Progenitor cell of endocrine pancreas (in vitro differentiated cells): ENCODE measurements around the gene FIBCD1. TPM values are rescaled to one million over a fixed set of nuclear protein-coding genes. Genes with fewer than 3 reads are reported as not detected.
A peak's percentile ranks its signal among the peaks of the same experiment; 100 is the strongest.

Source experiments
- DNase-seq: peaks from one replicate; pipeline ENCODE4 v3.0.0; 2021; ENCODE audit warnings: low spot score; ENCODE audit not compliant: unreplicated experiment
- H3K27ac Mint-ChIP-seq: 2 replicates; pipeline ENCODE4 v1.8.0; 2021; ENCODE audit warnings: mild to moderate bottlenecking, moderate library complexity, mixed read lengths
- H3K27me3 Mint-ChIP-seq: 2 replicates; pipeline ENCODE4 v1.8.0; 2021; ENCODE audit warnings: mixed read lengths
- H3K36me3 Mint-ChIP-seq: 2 replicates; pipeline ENCODE4 v1.8.0; 2022; ENCODE audit warnings: mixed read lengths; ENCODE audit not compliant: insufficient read depth
- H3K4me1 Mint-ChIP-seq: 2 replicates; pipeline ENCODE4 v1.8.0; 2021; ENCODE audit warnings: low read depth, mixed read lengths
- H3K4me3 Mint-ChIP-seq: 2 replicates; pipeline ENCODE4 v1.8.0; 2021; ENCODE audit warnings: low read depth, mild to moderate bottlenecking, moderate library complexity, mixed read lengths
- H3K9me3 Mint-ChIP-seq: 2 replicates; pipeline ENCODE4 v1.8.0; 2021; ENCODE audit warnings: low read depth, mixed read lengths
- CTCF ChIP-seq: fragments of 200-600 bp; sonication (generic); IDR thresholded peaks from one replicate; pipeline ENCODE4 v1.5.0; 2021; ENCODE audit warnings: antibody characterized with exemption, mild to moderate bottlenecking; ENCODE audit not compliant: unreplicated experiment
- total RNA-seq: library from RNA; stranded (reverse); gene quantifications from 2 replicates; pipeline ENCODE4 v1.2.1, GENCODE V29; 2021

FIBCD1 gene
- total RNA-seq, 1 donor from 2014 or later, result not detected

DNA sequence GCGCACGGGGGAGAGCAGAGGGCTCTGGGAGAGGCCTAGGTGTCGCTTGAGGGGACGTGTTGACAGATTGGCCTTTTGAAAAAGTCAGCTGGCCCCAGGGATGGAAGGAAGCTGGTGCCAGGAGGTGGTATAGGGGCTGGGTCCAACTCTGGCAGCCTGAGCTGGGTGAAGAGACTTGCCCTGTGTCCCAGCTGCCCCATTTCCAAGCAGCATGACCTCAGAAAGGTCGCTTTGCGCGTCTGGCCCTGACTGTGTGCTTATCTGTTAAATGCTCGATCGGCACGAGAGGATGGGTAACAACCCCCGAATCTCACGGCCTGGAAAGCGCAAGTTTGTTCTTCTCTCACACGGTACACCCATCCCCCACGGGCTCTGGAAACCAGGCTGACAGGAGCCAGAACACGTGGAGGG lies 38.8 kb upstream of the FIBCD1 start:
- H3K27me3 Mint-ChIP-seq, result peaks cover 23% of the 10 kb centered on the region
- no peak overlapping the region for H3K4me3 Mint-ChIP-seq
- no peak for DNase-seq
- TF ChIP-seq CTCF, result no peak
- no peaks in the 10 kb centered on the region for H3K9me3 Mint-ChIP-seq
- no peak overlapping the region for H3K27ac Mint-ChIP-seq
- no peaks in the 10 kb centered on the region for H3K36me3 Mint-ChIP-seq
- peaks cover 4% of the 10 kb centered on the region for H3K4me1 Mint-ChIP-seq

DNA sequence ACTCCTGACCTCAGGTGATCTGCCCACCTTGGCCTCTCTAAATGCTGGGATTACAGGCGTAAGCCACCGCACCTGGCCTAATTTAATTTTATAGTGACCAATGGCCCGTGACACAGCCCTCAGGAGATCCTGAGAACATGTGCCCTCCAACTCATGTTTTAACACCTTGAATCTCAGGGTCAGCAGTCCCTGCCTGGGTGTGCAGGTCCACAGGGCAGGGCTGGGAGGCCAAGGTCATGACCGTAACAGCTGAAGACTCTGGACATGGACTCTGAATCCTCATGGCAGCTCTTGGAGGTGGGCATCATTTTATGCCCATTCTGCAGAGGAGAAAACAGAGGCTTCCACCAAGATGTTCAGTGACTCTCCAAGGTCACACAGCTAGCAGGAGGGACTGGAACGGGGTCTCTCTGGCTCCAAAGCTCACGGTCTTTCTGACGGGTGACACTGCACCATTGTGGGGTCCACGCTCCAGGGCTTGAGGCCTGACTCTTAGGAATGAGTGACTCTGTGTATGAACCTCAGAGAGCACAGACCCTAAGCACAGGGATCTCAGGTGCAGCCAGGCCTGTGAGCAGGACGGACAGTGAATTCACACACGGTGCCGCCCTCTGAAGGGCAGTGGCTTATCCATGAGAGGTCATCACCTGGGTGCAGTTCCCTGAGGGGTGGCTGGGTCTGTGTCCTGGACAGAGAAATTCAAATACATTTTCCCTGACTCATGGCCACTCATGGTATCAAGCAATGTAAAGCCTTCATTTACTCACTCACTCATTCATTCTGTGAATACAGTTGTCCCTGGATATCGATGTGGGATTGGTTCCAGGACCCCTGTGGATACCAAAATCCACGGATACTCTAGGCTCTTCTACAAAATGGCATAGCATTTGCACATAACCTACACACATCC lies 37.1 kb upstream of the FIBCD1 start:
- TF ChIP-seq CTCF, result no peak
- peaks cover 31% of the 10 kb centered on the region for H3K27me3 Mint-ChIP-seq
- no peak for DNase-seq
- no peak overlapping the region for H3K27ac Mint-ChIP-seq
- no peaks in the 10 kb centered on the region for H3K4me1 Mint-ChIP-seq
- no peak overlapping the region for H3K4me3 Mint-ChIP-seq
- H3K36me3 Mint-ChIP-seq, result no peaks in the 10 kb centered on the region
- H3K9me3 Mint-ChIP-seq, result no peaks in the 10 kb centered on the region

DNA sequence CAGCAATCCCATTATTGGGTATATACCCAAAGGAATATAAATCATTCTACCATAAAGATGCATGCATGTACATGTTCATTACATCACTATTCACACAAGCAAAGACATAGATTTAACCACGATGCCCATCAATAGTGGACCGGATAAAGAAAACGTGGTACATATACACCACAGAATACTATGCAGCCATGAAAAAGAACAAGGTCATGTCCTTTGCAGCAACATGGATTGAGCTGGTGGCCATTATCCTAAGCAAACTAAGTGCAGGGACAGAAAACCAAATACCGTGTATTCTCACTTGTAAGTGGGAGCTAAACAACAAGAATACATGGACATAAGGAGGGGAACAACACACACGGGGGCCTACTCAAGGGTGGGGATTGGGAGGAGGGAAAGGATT lies 36.1 kb upstream of the FIBCD1 start:
- peak overlapping the region; percentile 64 for H3K27ac Mint-ChIP-seq
- DNase-seq, result no peak
- no peaks in the 10 kb centered on the region for H3K36me3 Mint-ChIP-seq
- no peak for TF ChIP-seq CTCF
- no peak overlapping the region for H3K4me3 Mint-ChIP-seq
- no peaks in the 10 kb centered on the region for H3K9me3 Mint-ChIP-seq
- no peaks in the 10 kb centered on the region for H3K4me1 Mint-ChIP-seq
- H3K27me3 Mint-ChIP-seq, result peaks cover 26% of the 10 kb centered on the region

- DNase-seq, result no peak
These were observed 35.6 kb upstream of the FIBCD1 start for GRCh38 chr9:130974697-130975096.

More at GRCh38 chr9:130974697-130975096, 35.6 kb upstream of the FIBCD1 start:
- no peaks in the 10 kb centered on the region for H3K9me3 Mint-ChIP-seq
- H3K27ac Mint-ChIP-seq, result peak overlapping the region; percentile 64
- no peaks in the 10 kb centered on the region for H3K4me1 Mint-ChIP-seq
- peaks cover 26% of the 10 kb centered on the region for H3K27me3 Mint-ChIP-seq
- H3K36me3 Mint-ChIP-seq, result no peaks in the 10 kb centered on the region
- no peak overlapping the region for H3K4me3 Mint-ChIP-seq
- TF ChIP-seq CTCF, result no peak
